Eye (tissue), 1 donor: ENCODE results near the gene FARSB.
A peak's percentile ranks its signal among the peaks of the same experiment; 100 is the strongest.

Experiments
- DNase-seq: peaks from one replicate; pipeline ENCODE4 v3.0.0-alpha.2; 2015

Gene FARSB

GRCh38 chr2:222545823-222546795 lies 109.8 kb downstream of the FARSB start:
- peak; percentile 28 for DNase-seq

GRCh38 chr2:222544661-222545060 lies 111.2 kb downstream of the FARSB start:
- no peak for DNase-seq

- no peak for DNase-seq
Measured at GRCh38 chr2:222538535-222538934, 117.4 kb downstream of the FARSB start.

- peak; percentile 54 for DNase-seq
Measured at GRCh38 chr2:222535477-222535876, 120.4 kb downstream of the FARSB start.

GRCh38 chr2:222532315-222532714 lies 123.6 kb downstream of the FARSB start:
- DNase-seq: no peak

- no peak for DNase-seq
Measured at GRCh38 chr2:222526480-222527277, 129.2 kb downstream of the FARSB start.

GRCh38 chr2:222525811-222526210 lies 130.1 kb downstream of the FARSB start:
- DNase-seq: no peak

GRCh38 chr2:222523783-222524544 lies 131.9 kb downstream of the FARSB start:
- no peak for DNase-seq

- no peak for DNase-seq
Measured at GRCh38 chr2:222522082-222522481, 133.8 kb downstream of the FARSB start.

- no peak for DNase-seq
Measured at GRCh38 chr2:222521099-222521498, 134.8 kb downstream of the FARSB start.
